ENCODE results near the gene CCDC171.

- TF ChIP-seq RAD21 (IDR thresholded peaks at IDR 0.05; ENCODE audit: low read depth): no peak
- TF ChIP-seq REST (IDR thresholded peaks at IDR 0.05; ENCODE audit: low read depth): no peak
- no peak for TF ChIP-seq ATF3 (IDR thresholded peaks at IDR 0.05)
These were observed 291.1 kb downstream of the CCDC171 start for GRCh38 chr9:15843931-15844330.
